HCT116 (cell line): ENCODE measurements around the gene ACTN2. TPM values are rescaled to one million over a fixed set of nuclear protein-coding genes. Genes with fewer than 3 reads are reported as not detected.

Experiments used
- ATAC-seq: fragments of 200-7000 bp; cut with Tn5 transposase; 2 replicates; pipeline ENCODE4 v1.9.1; 2020; ENCODE audit warnings: mild to moderate bottlenecking, moderate library complexity
- BruUV-seq: library from RNA; stranded (reverse); fragments of 400-500 nt; replicated peaks from 2 replicates; lab custom pipeline; 2021; lab: Mats Ljungman, UMichigan
- CTCF ChIA-PET: fragments of 300-600 bp; sonication (Branson Sonifier 250); formaldehyde crosslinking; loops from one replicate; lab custom pipeline; 2021; ENCODE audit warnings: antibody characterized with exemption; lab: Charles Lee
- POLR2A ChIA-PET: fragments of 300-600, 350-600 bp; sonication (Branson Sonifier 250); formaldehyde crosslinking; loops from one replicate; lab custom pipeline; 2021; ENCODE audit warnings: antibody characterized with exemption; lab: Charles Lee
- RAD21 ChIA-PET, 2 experiments: fragments of 300-600 bp; sonication (Branson Sonifier 250); formaldehyde crosslinking; loops; one replicate each; lab custom pipeline; 2023; ENCODE audit warnings: low total read pairs in 2 of 2; ENCODE audit not compliant: uncharacterized antibody in 2 of 2, unreplicated experiment in 2 of 2, low non-redundant PET in 1 of 2; lab: Charles Lee
- DNase-seq: peaks from one replicate; pipeline ENCODE4 v3.0.0-alpha.2; 2010; ENCODE audit warnings: low read depth, low spot score
- H2AFZ ChIP-seq: fragments of 200-600 bp; shearing (Covaris generic), sonication (generic); 2 replicates; pipeline ENCODE4 v1.6.1; 2017; ENCODE audit warnings: low read depth, mixed run types, mixed read lengths, antibody characterized with exemption, low read length; ENCODE audit not compliant: poor library complexity, severe bottlenecking
- H3K27ac ChIP-seq: 2 replicates; pipeline ENCODE4 v1.5.1; 2012; ENCODE audit warnings: low read depth, low read length
- H3K27me3 ChIP-seq: fragments of 200-600 bp; sonication (generic); 2 replicates; pipeline ENCODE4 v1.6.1; 2016; ENCODE audit warnings: mixed run types, low read length, mixed read lengths; ENCODE audit not compliant: insufficient read depth
- H3K36me3 ChIP-seq, 2 experiments: fragments of 200-500 bp in 1 of 2; fragments of 200-600 bp in 1 of 2; sonication (Bioruptor generic) in 1 of 2; sonication (generic) in 1 of 2; 2 replicates each; pipeline versions ENCODE4 v1.5.1 to v1.6.1; 2014 to 2016; ENCODE audit warnings: low read length in 2 of 2, inconsistent platforms in 1 of 2, mixed read lengths in 1 of 2, mixed run types in 1 of 2; ENCODE audit not compliant: insufficient read depth in 2 of 2, control insufficient read depth in 1 of 2
- H3K4me1 ChIP-seq, 2 experiments: fragments of 200-600 bp in 1 of 2; sonication (generic) in 1 of 2; 2 replicates each; pipeline versions ENCODE4 v1.5.1 to v1.6.1; 2012 to 2017; ENCODE audit warnings: low read length in 2 of 2, inconsistent platforms in 1 of 2, mild to moderate bottlenecking in 1 of 2, mixed read lengths in 1 of 2, mixed run types in 1 of 2, moderate library complexity in 1 of 2; ENCODE audit not compliant: insufficient read depth in 2 of 2, control insufficient read depth in 1 of 2
- H3K4me2 ChIP-seq: fragments of 200-600 bp; sonication (generic); 2 replicates; pipeline ENCODE4 v1.6.1; 2017; ENCODE audit warnings: mixed run types, low read length, mixed read lengths
- H3K4me3 ChIP-seq, 2 experiments: fragments of 200-600 bp in 1 of 2; sonication (generic) in 1 of 2; replicated peaks in 1 of 2; 2 replicates each; pipeline ENCODE4 v1.5.1; 2011 to 2016; ENCODE audit warnings: low read length in 2 of 2, control low read depth in 1 of 2, low read depth in 1 of 2, mild to moderate bottlenecking in 1 of 2, mixed read lengths in 1 of 2, mixed run types in 1 of 2
- H3K79me2 ChIP-seq: fragments of 200-600 bp; sonication (generic); 2 replicates; pipeline ENCODE4 v1.6.1; 2017; ENCODE audit warnings: mild to moderate bottlenecking, mixed run types, low read length, moderate library complexity, mixed read lengths; ENCODE audit not compliant: insufficient read depth
- H3K9ac ChIP-seq: fragments of 200-600 bp; sonication (generic); 2 replicates; pipeline ENCODE4 v1.6.1; 2016; ENCODE audit warnings: low read length, mixed read lengths
- H3K9me2 ChIP-seq: fragments of 200-600 bp; sonication (generic), shearing (Covaris generic); 2 replicates; pipeline ENCODE4 v1.6.1; 2017; ENCODE audit warnings: mixed run types, mild to moderate bottlenecking, moderate library complexity; ENCODE audit not compliant: insufficient read depth
- H3K9me3 ChIP-seq, 2 experiments: fragments of 200-500 bp in 1 of 2; fragments of 200-600 bp in 1 of 2; sonication (Bioruptor generic) in 1 of 2; sonication (generic) in 1 of 2; 2 replicates each; pipeline ENCODE4 v1.6.1; 2014 to 2017; ENCODE audit warnings: low read length in 2 of 2, mixed read lengths in 2 of 2, inconsistent platforms in 1 of 2, low read depth in 1 of 2, mild to moderate bottlenecking in 1 of 2, mixed run types in 1 of 2, moderate library complexity in 1 of 2; ENCODE audit not compliant: control insufficient read depth in 1 of 2, insufficient read depth in 1 of 2
- H4K20me1 ChIP-seq: fragments of 200-600 bp; sonication (generic), shearing (Covaris generic); 2 replicates; pipeline ENCODE4 v1.6.1; 2017; ENCODE audit warnings: mixed run types, mild to moderate bottlenecking, moderate library complexity; ENCODE audit not compliant: insufficient read depth
- CBX3 ChIP-seq: IDR thresholded peaks from 2 replicates; pipeline ENCODE4 v1.6.1; 2012; ENCODE audit warnings: low read depth
- CEBPB ChIP-seq: IDR thresholded peaks from 2 replicates; pipeline ENCODE4 v1.6.1; 2012; ENCODE audit warnings: low read depth
- EZH2 ChIP-seq: fragments of 200-600 bp; sonication (generic); IDR thresholded peaks from 2 replicates; pipeline ENCODE4 v1.6.1; 2017; ENCODE audit warnings: antibody characterized with exemption, mixed run types
- EZH2phosphoT487 ChIP-seq: fragments of 200-600 bp; IDR thresholded peaks from 2 replicates; pipeline ENCODE4 v1.6.1; 2018; ENCODE audit warnings: antibody characterized with exemption, borderline replicate concordance
- JUND ChIP-seq: IDR thresholded peaks from 2 replicates; pipeline ENCODE4 v1.6.1; 2012
- POLR2AphosphoS5 ChIP-seq: IDR thresholded peaks from 2 replicates; pipeline ENCODE4 v1.6.1; 2011; ENCODE audit warnings: mild to moderate bottlenecking, low read depth, low read length, moderate library complexity
- RAD21 ChIP-seq: IDR thresholded peaks from 2 replicates; pipeline ENCODE4 v1.6.1; 2012; ENCODE audit warnings: low read depth, mild to moderate bottlenecking
- REST ChIP-seq: IDR thresholded peaks from 2 replicates; pipeline ENCODE4 v1.6.1; 2012; ENCODE audit warnings: low read depth
- SRF ChIP-seq: IDR thresholded peaks from 2 replicates; pipeline ENCODE4 v1.6.1; 2012; ENCODE audit warnings: low read depth
- YY1 ChIP-seq: IDR thresholded peaks from 2 replicates; pipeline ENCODE4 v1.6.1; 2011; ENCODE audit warnings: low read length, low read depth, moderate library complexity, mild to moderate bottlenecking; ENCODE audit not compliant: insufficient replicate concordance; ENCODE audit errors: extremely low read depth
- ZBTB33 ChIP-seq: IDR thresholded peaks from 2 replicates; pipeline ENCODE4 v1.6.1; 2011; ENCODE audit warnings: mild to moderate bottlenecking, low read length, moderate library complexity; ENCODE audit not compliant: insufficient replicate concordance; ENCODE audit errors: extremely low read depth
- ZFX ChIP-seq: fragments of 450-650 bp; IDR thresholded peaks from 2 replicates; pipeline ENCODE4 v1.6.1; 2017
- intact Hi-C: fragments of 100-400 bp; cut with micrococcal nuclease; formaldehyde crosslinking; loops from 2 replicates; pipeline ENCODE4 v1.10.0; 2022
- total RNA-seq: library from RNA; stranded (reverse); gene quantifications from one replicate; pipeline ENCODE4 v1.2.1, GENCODE V29; 2021; ENCODE audit not compliant: unreplicated experiment

Gene ACTN2
- total RNA-seq, 1 experiment from 2014 or later, result 0.20 TPM

- intact Hi-C loops, result no loop called here
- Histone ChIP-seq H4K20me1 (no peaks in the 10 kb centered on the region), H3K4me2 (no peak overlapping the region), H2AFZ (no peak overlapping the region), H3K4me1 (no peaks in the 10 kb centered on the region), H3K4me3 (no peak overlapping the region), H3K79me2 (no peaks in the 10 kb centered on the region), H3K27me3 (no peaks in the 10 kb centered on the region), H3K36me3 (no peaks in the 10 kb centered on the region), H3K9me3 (no peaks in the 10 kb centered on the region), H3K27ac (no peak overlapping the region), H3K9me2 (no peaks in the 10 kb centered on the region), H3K9ac (no peak overlapping the region)
- ChIA-PET POLR2A (no interaction called here), CTCF (no interaction called here), RAD21 (no interaction called here)
- no peak for ATAC-seq
- no peak for TF ChIP-seq RAD21
- no peak for TF ChIP-seq EZH2phosphoT487
- TF ChIP-seq REST, result no peak
- no peak for TF ChIP-seq EZH2
- no peak for TF ChIP-seq ZBTB33
- no peak for TF ChIP-seq JUND
- no peak for TF ChIP-seq ZFX
- no peak for TF ChIP-seq POLR2AphosphoS5
- TF ChIP-seq YY1, result no peak
- no peak for TF ChIP-seq SRF
- no peak for TF ChIP-seq CEBPB
- TF ChIP-seq CBX3, result no peak
- no peak for DNase-seq
- no TSS peak for BruUV-seq
Measured at GRCh38 chr1:236747311-236747985, 61.1 kb downstream of the ACTN2 start.
